Keratinocyte (primary cell): ENCODE data around the gene MED12L. TPM values are rescaled to one million over a fixed set of nuclear protein-coding genes. Genes with fewer than 3 reads are reported as not detected.

Source experiments
- DNase-seq: peaks from one replicate; pipeline ENCODE4 v3.0.0-alpha.2; 2011; ENCODE audit warnings: low read depth, missing footprints, low spot score
- FAIRE-seq: peaks from 2 replicates; lab custom pipeline; 2011; peaks lifted over from hg19 to GRCh38; lab: Jason Lieb, UNC
- H2AFZ ChIP-seq: 2 replicates; pipeline ENCODE4 v1.6.0; 2012; ENCODE audit warnings: low read length, control low read depth, inconsistent platforms; ENCODE audit not compliant: control insufficient read depth
- H3K27ac ChIP-seq: 2 replicates; pipeline ENCODE4 v1.5.1; 2011; ENCODE audit warnings: low read length; ENCODE audit not compliant: control insufficient read depth, insufficient read depth
- H3K27me3 ChIP-seq: 3 replicates; pipeline ENCODE4 v1.6.0; 2011; ENCODE audit warnings: low read length; ENCODE audit not compliant: control insufficient read depth, insufficient read depth; ENCODE audit errors: extremely low read depth
- H3K36me3 ChIP-seq, 2 experiments: 2 replicates in 1 of 2; 3 replicates in 1 of 2; pipeline ENCODE4 v1.5.1; 2011; ENCODE audit warnings: low read length in 2 of 2, mild to moderate bottlenecking in 1 of 2; ENCODE audit not compliant: control insufficient read depth in 2 of 2, insufficient read depth in 2 of 2; ENCODE audit errors: extremely low read depth in 1 of 2
- H3K4me1 ChIP-seq: 3 replicates; pipeline ENCODE4 v1.5.1; 2011; ENCODE audit warnings: low read length; ENCODE audit not compliant: control insufficient read depth, insufficient read depth; ENCODE audit errors: extremely low read depth
- H3K4me2 ChIP-seq: 3 replicates; pipeline ENCODE4 v1.6.0; 2011; ENCODE audit warnings: low read depth, low read length; ENCODE audit not compliant: control insufficient read depth, insufficient read depth; ENCODE audit errors: extremely low read depth
- H3K4me3 ChIP-seq, 3 experiments: fragments of 200-600 bp in 1 of 3; sonication (generic) in 1 of 3; 2 replicates in 2 of 3; 3 replicates in 1 of 3; pipeline ENCODE4 v1.5.1; 2011 to 2016; ENCODE audit warnings: low read length in 3 of 3, mild to moderate bottlenecking in 3 of 3, control low read depth in 2 of 3, inconsistent platforms in 1 of 3, low read depth in 1 of 3, mixed read lengths in 1 of 3, mixed run types in 1 of 3, moderate library complexity in 1 of 3; ENCODE audit not compliant: control insufficient read depth in 2 of 3, insufficient read depth in 2 of 3; ENCODE audit errors: extremely low read depth in 1 of 3
- H3K79me2 ChIP-seq: 2 replicates; pipeline ENCODE4 v1.6.0; 2012; ENCODE audit warnings: low read length; ENCODE audit not compliant: control insufficient read depth, insufficient read depth
- H3K9ac ChIP-seq: 3 replicates; pipeline ENCODE4 v1.6.0; 2011; ENCODE audit warnings: low read length; ENCODE audit not compliant: control insufficient read depth, insufficient read depth; ENCODE audit errors: extremely low read depth
- H3K9me1 ChIP-seq: 3 replicates; pipeline ENCODE4 v1.6.0; 2011; ENCODE audit warnings: low read length; ENCODE audit not compliant: control insufficient read depth, insufficient read depth; ENCODE audit errors: extremely low read depth
- H3K9me3 ChIP-seq: 2 replicates; pipeline ENCODE4 v1.5.1; 2012; ENCODE audit warnings: low read depth, low read length; ENCODE audit not compliant: control insufficient read depth
- H4K20me1 ChIP-seq: 3 replicates; pipeline ENCODE4 v1.6.0; 2011; ENCODE audit warnings: low read length; ENCODE audit not compliant: control insufficient read depth, insufficient read depth; ENCODE audit errors: extremely low read depth
- CTCF ChIP-seq, 3 experiments: IDR thresholded peaks in 1 of 3; conservative IDR thresholded peaks in 1 of 3; optimal IDR thresholded peaks in 1 of 3; 2 replicates in 2 of 3; 3 replicates in 1 of 3; pipeline versions ENCODE3 to v1.5.1; 2011; ENCODE audit warnings: low read length in 3 of 3, mild to moderate bottlenecking in 3 of 3, moderate library complexity in 2 of 3, control low read depth in 1 of 3, inconsistent platforms in 1 of 3; ENCODE audit not compliant: insufficient read depth in 2 of 3; ENCODE audit errors: extremely low read depth in 1 of 3
- EZH2 ChIP-seq: IDR thresholded peaks from one replicate; pipeline ENCODE4 v1.6.1; 2012; ENCODE audit warnings: inconsistent platforms, mild to moderate bottlenecking, low read length, moderate library complexity
- dilution Hi-C: fragments of 300-500 bp; cut with MboI; formaldehyde crosslinking; loops from one replicate; pipeline ENCODE4 v1.7.0; 2020; ENCODE audit warnings: low sequenced_read_pairs; ENCODE audit not compliant: extremely low pct_ligation_motif_present
- polyA plus RNA-seq, 5 experiments: library from polyadenylated mRNA; depleted of rRNA in 3 of 5; stranded (reverse) in 3 of 5; stranded (forward) in 1 of 5; unstranded in 1 of 5; fragments of >200 nt; gene quantifications; 1 replicate in 1 of 5; 2 replicates in 3 of 5; 3 replicates in 1 of 5; pipeline versions ENCODE4 v1.2.1 to v1.2.3, GENCODE V29; 2011 to 2012; ENCODE audit warnings: missing spikeins in 2 of 5, low read depth in 1 of 5, low replicate concordance in 1 of 5

The MED12L gene
- polyA plus RNA-seq, 1 donor (not counting 4 experiments of a cell fraction or from before 2014, with no cell fraction given), result 0.04 TPM

GRCh38 chr3:151425627-151426340 lies 340.3 kb downstream of the MED12L start:
- Histone ChIP-seq H3K9ac (no peak overlapping the region), H3K27ac (no peak overlapping the region), H3K9me1 (no peaks in the 10 kb centered on the region), H3K4me3 (no peak overlapping the region), H2AFZ (no peak overlapping the region), H3K9me3 (no peaks in the 10 kb centered on the region), H3K4me1 (no peaks in the 10 kb centered on the region), H3K4me2 (no peak overlapping the region), H3K27me3 (no peaks in the 10 kb centered on the region), H3K79me2 (no peaks in the 10 kb centered on the region), H3K36me3 (no peaks in the 10 kb centered on the region), H4K20me1 (no peaks in the 10 kb centered on the region)
- no peak for FAIRE-seq
- DNase-seq, result no peak
- dilution Hi-C loops, result no loop called here
- TF ChIP-seq CTCF (optimal IDR thresholded peaks at IDR 0.05 in 1 of 3, IDR thresholded peaks at IDR 0.05 in 1 of 3, conservative IDR thresholded peaks at IDR 0.05 in 1 of 3; ENCODE audit: extremely low read depth in 1 of 3, insufficient read depth in 2 of 3, low read length in 3 of 3) (peak in 2 of 3 experiments; percentile 26 to 32), EZH2 (no peak)

DNA sequence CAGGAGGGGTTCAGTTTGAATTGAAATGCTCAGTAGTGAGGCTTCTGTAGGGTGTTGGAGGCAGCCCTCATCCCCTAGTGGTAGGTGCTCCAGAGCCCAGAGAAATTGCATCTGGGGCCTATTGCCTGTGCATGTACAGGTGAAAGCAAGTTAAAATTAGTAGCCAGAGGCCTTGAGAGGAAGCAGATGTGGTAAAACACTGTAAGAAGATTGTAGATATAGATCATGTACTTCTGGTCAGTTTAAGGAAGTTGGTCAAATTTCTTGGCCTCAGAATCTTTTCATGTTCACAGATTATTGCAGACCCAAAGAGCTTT lies 340.8 kb downstream of the MED12L start:
- Histone ChIP-seq H2AFZ (no peak overlapping the region), H3K27me3 (no peaks in the 10 kb centered on the region), H3K9ac (no peak overlapping the region), H3K4me1 (no peaks in the 10 kb centered on the region), H3K27ac (no peak overlapping the region), H3K4me2 (no peak overlapping the region), H3K79me2 (no peaks in the 10 kb centered on the region), H3K9me3 (no peaks in the 10 kb centered on the region), H4K20me1 (no peaks in the 10 kb centered on the region), H3K36me3 (no peaks in the 10 kb centered on the region), H3K9me1 (no peaks in the 10 kb centered on the region), H3K4me3 (no peak overlapping the region)
- DNase-seq (no peak), FAIRE-seq (no peak)
- dilution Hi-C loops, result no loop called here
- no peak for TF ChIP-seq EZH2

GRCh38 chr3:151428386-151428785 lies 342.9 kb downstream of the MED12L start:
- no peak for FAIRE-seq
- no peak for TF ChIP-seq CTCF (optimal IDR thresholded peaks at IDR 0.05 in 1 of 3, IDR thresholded peaks at IDR 0.05 in 1 of 3, conservative IDR thresholded peaks at IDR 0.05 in 1 of 3; ENCODE audit: extremely low read depth in 1 of 3, insufficient read depth in 2 of 3, low read length in 3 of 3)
- no peak for TF ChIP-seq EZH2
- dilution Hi-C loops, result no loop called here

More at GRCh38 chr3:151428386-151428785, 342.9 kb downstream of the MED12L start:
- H3K79me2 ChIP-seq, result no peaks in the 10 kb centered on the region
- H3K9ac ChIP-seq, result no peak overlapping the region
- no peak overlapping the region for H3K4me3 ChIP-seq
- H3K36me3 ChIP-seq, result no peaks in the 10 kb centered on the region
- DNase-seq, result no peak
- no peaks in the 10 kb centered on the region for H3K9me3 ChIP-seq
- H4K20me1 ChIP-seq, result no peaks in the 10 kb centered on the region
- peaks cover 3% of the 10 kb centered on the region for H3K4me1 ChIP-seq
- H3K4me2 ChIP-seq, result no peak overlapping the region
- H3K27ac ChIP-seq, result no peak overlapping the region
- H3K9me1 ChIP-seq, result no peaks in the 10 kb centered on the region
- H2AFZ ChIP-seq, result no peak overlapping the region
- no peaks in the 10 kb centered on the region for H3K27me3 ChIP-seq
